GM12872 (cell line): ENCODE data around the gene SPNS3.

Experiments
- TF ChIP-seq, protein P1 (sequence below): IDR thresholded peaks from 3 replicates; pipeline ENCODE4 v1.5.1; 2011; ENCODE audit warnings: low read depth, mild to moderate bottlenecking, low read length, moderate library complexity; ENCODE audit not compliant: insufficient read depth

SPNS3 gene

GRCh38 chr17:4444782-4445473 is 11.2 kb downstream of the SPNS3 start:
- TF ChIP-seq, protein P1, sequence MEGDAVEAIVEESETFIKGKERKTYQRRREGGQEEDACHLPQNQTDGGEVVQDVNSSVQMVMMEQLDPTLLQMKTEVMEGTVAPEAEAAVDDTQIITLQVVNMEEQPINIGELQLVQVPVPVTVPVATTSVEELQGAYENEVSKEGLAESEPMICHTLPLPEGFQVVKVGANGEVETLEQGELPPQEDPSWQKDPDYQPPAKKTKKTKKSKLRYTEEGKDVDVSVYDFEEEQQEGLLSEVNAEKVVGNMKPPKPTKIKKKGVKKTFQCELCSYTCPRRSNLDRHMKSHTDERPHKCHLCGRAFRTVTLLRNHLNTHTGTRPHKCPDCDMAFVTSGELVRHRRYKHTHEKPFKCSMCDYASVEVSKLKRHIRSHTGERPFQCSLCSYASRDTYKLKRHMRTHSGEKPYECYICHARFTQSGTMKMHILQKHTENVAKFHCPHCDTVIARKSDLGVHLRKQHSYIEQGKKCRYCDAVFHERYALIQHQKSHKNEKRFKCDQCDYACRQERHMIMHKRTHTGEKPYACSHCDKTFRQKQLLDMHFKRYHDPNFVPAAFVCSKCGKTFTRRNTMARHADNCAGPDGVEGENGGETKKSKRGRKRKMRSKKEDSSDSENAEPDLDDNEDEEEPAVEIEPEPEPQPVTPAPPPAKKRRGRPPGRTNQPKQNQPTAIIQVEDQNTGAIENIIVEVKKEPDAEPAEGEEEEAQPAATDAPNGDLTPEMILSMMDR, result no peak

DNA sequence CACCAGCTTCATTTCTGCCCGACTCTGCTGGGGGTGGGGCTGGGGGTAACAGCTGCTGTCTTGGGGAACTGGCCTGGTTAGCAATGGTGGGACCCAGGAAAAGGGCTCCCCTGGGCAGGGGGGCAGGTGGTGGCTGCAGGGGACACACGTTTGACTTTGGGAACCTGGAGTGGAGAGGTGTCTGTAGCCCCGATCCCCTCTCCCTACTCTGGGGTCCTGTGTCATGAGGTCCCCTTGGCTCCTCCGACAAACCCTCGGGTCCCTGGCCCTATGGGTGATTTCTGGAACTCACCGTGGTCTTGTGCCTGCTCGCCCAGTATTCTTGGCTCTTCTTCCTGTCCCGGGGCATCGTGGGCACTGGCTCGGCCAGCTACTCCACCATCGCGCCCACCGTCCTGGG is 12.0 kb downstream of the SPNS3 start:
- TF ChIP-seq, protein P1, result no peak

GRCh38 chr17:4446326-4447071 is 12.8 kb downstream of the SPNS3 start:
- TF ChIP-seq, protein P1, result no peak

DNA sequence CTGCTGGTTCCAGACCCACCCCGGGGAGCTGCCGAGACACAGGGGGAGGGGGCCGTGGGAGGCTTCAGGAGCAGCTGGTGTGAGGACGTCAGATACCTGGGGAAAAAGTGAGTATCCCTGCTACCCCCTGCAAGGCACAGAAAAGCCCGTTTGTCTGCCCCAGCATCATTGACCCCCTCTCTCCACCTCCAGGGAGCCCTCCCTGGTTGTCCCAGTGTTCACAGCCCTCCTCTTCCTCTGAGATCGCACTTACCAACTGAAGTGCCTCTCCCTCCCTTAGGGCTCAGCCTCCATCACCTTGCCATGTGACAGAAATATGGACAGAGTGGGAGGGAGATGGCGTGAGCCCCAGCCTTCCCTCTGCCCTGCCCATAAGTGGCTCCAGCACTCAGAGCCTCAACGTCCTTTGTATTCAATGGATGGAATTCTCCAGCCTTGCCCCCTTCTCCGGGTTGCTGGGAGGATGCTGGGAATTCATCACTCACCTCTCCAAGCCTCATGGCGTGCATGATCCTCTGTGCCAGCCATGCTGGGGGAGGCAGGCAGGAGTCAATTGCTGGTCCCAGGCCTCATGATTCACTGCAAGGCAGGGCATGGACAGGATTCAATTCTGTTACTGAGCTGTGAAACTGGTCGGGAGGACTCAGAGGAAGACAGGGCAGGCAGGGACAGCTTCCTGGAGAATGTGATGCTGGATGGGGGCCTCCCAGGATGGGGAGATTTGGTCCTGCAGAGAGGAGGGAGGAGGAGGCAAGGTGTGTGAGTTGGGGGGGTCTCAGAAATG is 14.6 kb downstream of the SPNS3 start:
- TF ChIP-seq, protein P1, result no peak

DNA sequence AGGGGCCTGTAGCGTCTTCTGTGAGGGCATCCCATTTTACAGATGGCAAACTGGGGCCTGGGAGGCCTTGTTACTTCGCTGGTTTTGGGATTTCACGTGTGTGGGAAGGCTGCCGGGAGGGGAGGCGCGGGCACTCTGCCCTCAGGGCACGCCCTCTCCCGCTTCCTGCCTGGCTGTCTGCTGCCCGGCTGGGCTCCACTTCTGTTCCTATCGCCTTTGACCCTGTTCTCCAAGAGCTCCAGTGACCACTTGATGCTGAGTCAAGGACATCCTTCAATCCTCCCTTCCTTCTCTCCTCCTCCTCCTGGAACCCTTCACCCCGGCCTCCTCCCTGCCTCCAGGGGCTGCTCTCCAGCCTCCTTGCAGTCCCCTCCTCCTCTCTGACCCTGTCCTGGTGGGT is 16.0 kb downstream of the SPNS3 start:
- TF ChIP-seq, protein P1, result no peak

- TF ChIP-seq, protein P1, result no peak
These were observed 17.1 kb downstream of the SPNS3 start for GRCh38 chr17:4450710-4451316.
